ENCODE measurements around the gene TSHZ2.

The TSHZ2 gene

DNA sequence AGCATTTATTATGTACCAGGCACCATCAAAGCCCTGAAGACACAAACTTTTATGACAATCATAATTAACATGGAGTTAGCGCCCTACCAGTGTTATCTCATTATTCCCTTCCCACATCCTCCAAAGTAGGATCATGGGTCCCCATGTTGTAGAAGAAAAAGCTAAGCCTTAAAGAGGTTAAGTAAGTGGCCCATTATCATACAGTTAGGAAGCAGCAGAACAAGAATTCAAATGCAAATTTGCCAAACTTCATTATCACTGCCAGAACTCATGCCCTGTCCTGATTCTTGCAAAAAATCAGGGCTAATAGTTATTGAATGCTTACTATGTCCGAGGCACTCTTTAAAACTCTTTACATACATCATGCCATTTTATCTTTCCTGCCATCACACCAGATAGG lies 310.9 kb downstream of the TSHZ2 start:
- DNase-seq (ENCODE audit: low spot score) = no peak

DNA sequence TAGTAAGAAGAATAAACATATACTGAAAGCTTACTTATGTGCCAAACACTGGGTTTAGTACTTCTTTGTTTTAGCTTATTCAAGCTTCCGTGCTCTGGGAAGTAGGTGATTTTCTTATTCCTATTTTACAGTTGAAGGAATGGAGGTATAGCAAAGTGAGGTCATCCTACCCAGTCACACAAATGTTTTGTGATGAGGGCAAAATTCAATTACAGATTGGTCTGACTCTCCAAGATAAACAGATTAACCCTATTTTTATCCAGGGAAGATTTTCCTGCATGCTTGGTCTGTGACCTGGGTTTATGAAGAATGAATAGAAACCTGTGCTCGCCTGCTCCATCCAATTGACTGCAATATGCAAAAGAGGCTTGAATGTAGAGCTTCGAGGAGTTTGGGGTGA lies 311.4 kb downstream of the TSHZ2 start:
- no peak for DNase-seq (ENCODE audit: low spot score)

DNA sequence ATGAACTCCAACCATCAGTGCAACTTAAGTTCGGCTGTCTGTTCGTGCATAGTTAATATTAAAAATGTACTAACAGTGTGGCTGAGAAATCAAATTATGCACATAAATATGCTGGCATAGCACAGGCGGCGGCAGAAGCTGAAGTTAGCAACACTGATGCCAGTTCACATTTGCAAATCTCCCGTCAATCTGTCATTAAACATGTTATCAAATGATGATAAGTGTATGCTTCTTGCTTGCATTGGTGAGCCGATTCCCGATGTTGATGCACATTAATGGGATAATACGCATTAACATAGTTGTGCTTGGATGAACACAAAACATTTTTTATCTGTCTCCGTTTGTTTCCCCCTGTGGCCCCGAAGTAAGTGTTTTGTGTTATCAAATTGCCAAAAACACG lies 312.1 kb downstream of the TSHZ2 start:
- DNase-seq (ENCODE audit: low spot score) = no peak

DNA sequence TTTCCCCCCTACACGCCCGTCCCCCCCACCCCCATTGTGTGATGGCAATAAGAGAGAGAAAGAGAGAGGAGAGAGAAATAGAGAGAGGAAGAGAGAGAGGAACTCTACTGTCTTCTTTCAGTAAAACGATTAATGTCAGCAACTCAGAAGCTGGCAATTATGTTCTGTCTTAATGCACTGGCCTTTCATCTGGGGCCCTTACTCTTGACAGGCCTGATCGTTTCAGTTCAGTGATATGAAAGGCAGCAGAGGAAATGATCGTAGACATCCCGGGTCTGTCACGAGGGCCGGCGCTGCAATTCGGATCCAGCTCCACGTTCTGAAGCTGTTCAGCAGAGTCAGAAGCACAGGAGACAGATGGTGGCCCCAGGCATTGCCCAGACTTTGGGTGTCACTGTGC lies 312.5 kb downstream of the TSHZ2 start:
- no peak for DNase-seq (ENCODE audit: low spot score)

DNA sequence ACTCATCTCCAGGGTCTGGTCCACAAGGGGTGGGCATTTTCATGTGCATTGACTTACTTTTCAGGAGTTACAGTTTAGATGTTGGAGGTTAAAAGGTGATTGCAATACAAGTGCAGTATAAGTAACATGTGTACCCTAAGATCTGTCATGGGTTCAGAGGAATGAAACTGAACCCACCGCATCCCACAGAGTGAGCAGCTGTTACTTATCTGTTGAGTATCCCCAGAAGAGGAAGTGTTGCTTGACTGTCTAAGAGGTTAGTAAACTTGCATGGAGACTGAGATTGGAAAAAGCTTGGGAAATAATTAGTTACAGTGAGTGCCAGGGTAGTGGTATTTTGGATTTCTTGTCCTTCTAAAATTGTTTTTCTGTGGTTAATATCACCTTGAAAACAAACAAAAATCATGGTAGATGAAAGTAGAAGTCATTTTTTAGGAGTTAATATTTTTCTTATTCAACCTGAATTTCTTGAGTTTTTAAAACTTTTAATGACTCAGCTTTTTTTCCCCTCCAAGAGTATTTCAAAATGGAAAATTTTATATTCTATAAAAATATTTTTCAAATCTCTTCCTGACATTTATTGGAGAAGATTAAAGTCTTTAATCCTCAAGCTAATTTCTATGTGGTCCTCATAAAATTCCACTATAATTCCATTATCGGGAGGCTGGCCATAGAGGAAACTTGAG lies 315.3 kb downstream of the TSHZ2 start:
- DNase-seq (ENCODE audit: low spot score) = no peak

DNA sequence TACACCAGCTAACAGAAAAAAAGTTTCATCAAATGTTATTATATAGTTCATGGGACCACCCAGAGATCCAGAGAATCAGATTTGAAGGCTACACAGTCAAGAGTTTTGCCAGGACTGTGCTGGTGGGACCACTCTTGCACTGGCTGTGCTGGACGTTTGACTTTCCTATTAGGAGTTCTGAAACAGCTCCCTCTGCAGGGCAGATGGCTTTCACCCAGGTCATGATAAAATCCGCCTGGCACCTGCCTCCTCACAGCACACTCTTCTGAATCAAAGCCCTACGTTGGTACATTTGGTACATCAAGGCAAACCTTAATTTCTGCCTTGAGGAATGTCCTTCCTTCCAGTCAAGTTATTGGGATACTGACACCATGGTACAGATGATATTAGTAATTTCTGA lies 319.4 kb downstream of the TSHZ2 start:
- no peak for DNase-seq (ENCODE audit: low spot score)

DNA sequence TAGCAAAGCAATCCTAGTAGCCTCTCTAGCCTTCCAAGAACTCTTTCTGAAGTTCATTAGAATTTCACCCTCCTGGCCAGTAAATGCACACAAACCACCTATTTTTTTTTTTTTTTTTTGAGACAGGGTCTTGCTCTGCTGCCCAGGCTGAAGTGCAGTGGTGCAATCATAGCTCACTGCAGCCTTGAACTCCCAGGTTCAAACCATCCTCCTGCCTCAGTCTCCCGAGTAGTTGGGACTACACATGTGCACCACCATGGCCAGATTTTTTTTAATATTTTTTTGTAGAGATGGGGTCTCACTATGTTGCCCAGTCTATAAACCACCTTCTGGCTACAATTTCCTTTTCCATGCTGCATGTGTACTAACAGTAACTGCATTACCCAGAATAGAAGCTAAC lies 320.2 kb downstream of the TSHZ2 start:
- DNase-seq (ENCODE audit: low spot score) = no peak

DNA sequence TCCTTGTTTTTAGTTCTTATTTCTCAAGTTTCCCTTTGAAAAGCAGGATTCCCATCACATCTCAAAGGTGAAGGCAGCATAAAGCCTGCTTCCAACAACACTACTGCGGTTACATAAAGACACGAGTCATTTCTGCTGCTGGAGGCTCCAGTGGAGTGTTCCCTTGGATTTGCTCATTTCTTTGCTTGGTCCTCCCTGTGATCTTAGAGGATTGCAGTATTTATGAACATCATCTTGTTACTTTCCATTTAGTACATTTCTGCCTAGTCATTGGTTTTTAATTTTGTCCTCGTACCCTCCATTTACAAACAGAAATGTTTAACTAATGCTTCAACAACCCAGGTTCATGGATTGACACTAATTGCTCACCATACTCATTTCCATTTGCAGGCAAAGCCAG lies 322.6 kb downstream of the TSHZ2 start:
- no peak for DNase-seq (ENCODE audit: low spot score)

DNA sequence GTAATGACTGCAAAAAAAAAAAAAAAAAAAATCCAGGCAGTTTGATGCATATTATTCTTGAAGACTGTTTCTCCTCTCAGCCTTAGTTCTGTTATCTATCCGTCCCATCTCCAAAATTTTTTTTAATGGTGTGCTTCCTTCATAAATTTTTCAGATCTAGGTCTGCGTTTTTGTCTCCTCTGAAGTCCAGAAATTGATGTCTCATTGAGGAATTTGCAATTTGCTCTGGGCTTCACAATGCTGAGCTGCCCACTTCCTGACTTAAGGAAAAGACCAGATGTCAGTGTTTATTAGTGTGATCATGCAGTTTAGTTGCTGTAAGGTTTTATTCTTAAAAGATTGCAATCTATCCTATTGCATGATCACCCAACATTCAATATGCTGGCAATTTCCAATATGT lies 323.9 kb downstream of the TSHZ2 start:
- DNase-seq (ENCODE audit: low spot score) = no peak

DNA sequence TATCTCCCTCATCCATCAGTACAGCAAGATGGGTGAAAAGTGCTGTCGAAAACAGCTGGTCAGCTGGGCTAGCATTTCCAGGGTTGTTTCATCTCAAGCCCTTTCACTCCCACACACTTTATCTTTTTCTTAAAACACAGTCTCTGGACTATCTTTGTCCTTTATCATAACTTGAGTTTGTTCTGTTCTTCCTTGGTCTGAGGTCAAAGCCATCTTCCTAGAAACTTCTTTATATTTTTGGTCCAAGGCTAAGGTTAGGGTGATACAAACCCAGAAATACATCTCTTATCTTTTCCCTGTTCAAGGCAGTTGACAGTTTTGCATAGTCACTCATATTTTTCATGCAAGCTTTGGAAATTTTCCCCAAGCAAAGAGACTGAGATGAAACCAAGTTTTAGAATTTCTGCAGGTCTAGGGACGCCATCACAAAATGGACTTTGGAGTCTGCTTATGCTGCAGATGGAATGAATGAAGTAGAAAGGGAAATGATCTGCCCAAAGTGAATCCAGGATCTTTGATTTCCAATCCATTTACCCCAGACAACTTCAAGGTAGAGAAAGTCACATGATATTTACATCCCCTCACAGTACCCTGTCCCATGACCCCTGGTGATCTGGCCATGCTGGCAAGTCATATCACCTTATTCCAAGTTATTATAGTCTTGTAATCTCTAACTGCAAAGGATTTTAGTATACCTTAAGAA lies 324.4 kb downstream of the TSHZ2 start:
- DNase-seq (ENCODE audit: low spot score) = no peak

DNA sequence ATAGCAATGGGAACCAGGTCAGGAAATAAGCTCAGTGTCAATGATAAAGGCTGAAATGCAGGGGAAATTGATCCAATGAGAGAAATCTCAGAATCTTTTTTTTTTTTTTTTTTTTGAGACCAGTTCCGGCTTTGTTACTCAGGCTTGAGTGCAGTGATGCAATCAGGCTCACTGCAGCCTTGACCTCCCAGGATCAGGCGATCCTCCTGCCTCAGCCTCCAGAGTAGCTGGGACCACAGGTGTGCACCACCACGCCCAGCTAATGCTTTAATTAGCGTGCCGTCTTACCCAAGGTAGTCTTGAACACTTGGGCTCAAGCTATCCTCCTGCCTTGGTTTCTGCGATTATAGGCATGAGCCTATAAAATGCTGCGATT lies 325.0 kb downstream of the TSHZ2 start:
- no peak for DNase-seq (ENCODE audit: low spot score)

DNA sequence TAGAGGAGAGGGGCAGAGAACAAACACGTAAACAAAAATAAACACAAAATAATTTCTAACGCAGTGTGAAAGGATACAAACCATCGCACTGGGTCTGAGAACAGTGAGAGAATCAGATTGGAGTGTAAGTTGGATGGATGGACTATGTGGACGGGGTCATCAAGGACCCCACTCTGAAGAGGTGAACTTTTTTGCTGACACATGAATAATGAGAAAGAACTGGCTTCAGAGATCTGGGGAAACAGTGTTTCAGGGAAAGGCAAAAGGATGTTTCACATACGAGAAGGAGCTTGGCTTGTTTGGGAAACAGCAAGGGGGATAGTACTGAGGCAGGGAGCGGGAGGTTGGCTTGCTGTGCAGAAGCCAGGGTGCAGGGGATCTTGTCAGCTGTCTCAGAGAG lies 326.1 kb downstream of the TSHZ2 start:
- no peak for DNase-seq (ENCODE audit: low spot score)

DNA sequence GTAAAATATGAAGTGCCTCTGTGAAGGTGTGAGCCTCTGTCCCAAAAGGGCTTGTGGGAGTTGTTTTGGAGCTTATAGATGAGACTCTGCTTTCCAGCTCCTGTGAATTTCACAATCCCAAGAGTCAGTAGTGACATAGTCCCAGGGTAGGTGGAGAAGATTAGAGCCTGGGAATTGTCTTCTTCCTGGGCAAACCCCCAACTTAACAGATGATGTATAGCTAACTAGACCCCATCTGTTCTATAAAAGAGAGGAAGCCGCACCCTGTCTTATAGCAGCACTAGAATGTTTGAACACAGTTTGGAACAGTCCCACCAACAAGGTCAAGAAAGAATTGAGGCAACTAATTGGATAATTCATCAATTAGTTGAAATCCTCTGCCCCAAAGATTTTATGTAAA lies 326.8 kb downstream of the TSHZ2 start:
- DNase-seq (ENCODE audit: low spot score) = no peak

DNA sequence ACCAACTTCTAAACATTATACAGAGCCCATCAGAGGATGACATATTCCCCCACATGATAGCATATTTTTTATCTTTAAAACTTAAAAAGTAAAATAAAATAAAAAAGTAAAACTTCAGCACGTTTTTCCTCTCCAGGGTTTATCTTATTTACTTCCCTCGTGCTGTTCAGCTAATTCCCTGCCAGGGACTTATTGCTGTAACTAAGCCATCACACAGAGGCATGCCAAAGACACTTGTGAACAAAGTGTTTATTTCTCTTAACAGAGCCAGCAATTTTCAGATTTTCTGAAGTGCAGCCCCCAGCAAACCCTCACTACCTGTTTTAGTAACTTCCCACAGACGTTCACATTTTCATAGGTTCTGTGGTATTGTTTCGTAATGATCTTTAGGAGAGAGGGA lies 327.7 kb downstream of the TSHZ2 start:
- DNase-seq (ENCODE audit: low spot score) = no peak

DNA sequence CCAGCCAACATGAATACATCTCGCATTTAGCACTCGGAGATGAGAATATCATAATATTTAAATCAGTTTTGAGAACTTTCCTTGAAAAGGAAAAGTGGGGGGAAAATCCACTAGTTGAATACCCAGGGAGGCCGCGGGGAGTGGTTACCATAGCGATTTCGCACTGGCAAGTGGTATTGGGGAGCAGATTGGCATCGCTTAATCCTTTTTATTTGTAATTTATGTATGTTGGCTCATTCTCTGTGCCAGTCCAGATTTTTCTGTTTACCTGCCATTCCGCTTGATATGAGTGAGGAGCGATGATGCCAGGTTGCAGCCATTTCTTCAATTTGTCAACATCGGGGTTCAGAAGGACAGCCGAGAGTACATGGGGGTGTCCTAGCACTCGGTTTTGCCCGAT lies 329.7 kb downstream of the TSHZ2 start:
- DNase-seq (ENCODE audit: low spot score) = no peak

DNA sequence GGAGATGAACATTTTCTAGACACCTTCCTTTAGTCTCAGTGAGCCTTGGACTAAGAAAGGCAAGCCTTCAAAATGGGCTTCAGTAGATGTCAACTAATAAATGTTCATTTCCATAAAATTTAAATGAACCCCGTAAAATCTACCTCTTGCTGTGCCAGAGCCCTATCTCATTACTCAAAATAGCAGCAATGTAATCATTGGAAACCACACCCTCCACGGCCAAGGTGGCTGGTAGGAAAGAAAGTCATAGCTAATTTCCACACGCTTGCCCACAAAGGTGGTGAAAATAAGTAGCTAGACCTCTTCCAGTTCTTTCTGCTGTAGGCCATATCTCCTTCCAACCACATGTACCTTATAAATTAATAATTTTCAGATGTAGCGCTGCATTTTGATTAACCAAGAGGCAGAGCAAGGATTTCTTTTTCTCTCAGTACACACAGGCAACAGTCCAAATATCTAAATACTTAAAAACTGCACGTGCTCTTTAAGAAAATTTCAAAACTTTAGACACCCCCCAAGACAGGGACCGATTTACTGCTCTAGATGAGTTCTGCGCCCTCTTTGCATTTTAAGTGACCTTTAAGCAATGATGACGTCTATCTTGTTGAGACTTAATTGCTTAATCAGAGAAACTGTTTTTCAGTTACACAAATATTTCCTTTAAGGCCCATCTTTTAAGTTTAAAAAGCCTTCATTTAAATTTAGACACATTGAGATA lies 330.7 kb downstream of the TSHZ2 start:
- DNase-seq (ENCODE audit: low spot score) = no peak

DNA sequence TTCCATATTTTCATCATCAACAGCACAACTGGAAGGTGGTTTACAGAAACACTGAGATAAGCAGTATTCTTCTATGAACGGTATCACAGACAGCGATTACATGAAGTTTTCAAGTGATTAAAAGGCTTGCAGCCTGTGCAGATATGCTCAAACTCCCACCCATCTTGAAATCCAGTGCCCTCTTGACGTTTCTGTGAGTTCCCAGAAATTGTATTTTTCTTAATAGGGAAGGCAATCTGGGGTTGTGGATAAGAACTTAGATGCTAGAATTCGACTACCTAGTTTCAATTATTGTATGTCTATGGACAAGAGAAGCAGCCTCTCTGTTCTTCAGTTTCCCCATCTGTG lies 331.2 kb downstream of the TSHZ2 start:
- DNase-seq (ENCODE audit: low spot score) = no peak

DNA sequence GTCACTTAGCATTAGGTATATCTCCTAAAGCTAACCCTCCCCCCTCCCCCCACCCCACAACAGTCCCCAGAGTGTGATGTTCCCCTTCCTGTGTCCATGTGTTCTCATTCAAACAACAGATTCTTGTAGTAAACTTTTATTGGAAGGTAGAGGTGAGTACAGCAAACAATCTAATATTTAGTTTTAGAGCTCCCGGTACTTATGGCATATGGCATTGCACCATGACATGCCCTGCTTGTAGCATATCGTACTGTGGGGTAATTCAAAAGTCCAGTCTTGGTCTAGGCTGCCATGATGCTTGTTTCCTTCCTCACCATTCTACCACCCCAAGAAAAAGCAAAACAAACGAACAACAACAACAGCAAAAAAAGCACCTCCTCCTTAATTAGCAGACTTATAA lies 332.0 kb downstream of the TSHZ2 start:
- no peak for DNase-seq (ENCODE audit: low spot score)

DNA sequence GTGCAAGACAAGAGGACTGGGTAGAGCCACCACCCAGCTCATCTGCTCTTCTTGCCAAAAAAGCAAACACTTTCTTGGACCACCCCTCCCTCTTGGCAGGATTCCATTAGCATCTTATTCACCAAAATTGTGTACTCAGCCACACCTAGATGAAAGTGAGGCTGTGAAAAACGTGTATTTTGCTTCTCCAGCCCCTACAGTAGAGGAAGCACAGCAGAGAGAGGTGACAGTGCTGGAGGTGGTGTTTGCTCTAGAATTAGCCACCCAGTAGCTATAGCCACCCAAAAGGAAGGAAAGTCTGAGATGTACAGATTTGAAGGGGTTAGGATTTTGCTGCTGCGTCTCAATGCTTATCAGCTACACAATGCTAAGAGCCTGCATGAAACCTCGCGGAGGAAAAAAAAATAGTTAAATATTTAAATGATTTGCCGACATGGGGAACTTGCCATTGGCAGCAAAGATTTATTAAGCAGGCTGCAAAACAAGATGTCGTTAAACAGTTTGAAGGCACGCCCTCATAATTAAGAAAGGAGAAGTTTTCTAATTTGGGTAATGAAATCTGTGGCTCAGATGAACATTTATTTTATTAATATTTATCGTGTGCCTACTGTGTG lies 334.1 kb downstream of the TSHZ2 start:
- DNase-seq (ENCODE audit: low spot score) = no peak

DNA sequence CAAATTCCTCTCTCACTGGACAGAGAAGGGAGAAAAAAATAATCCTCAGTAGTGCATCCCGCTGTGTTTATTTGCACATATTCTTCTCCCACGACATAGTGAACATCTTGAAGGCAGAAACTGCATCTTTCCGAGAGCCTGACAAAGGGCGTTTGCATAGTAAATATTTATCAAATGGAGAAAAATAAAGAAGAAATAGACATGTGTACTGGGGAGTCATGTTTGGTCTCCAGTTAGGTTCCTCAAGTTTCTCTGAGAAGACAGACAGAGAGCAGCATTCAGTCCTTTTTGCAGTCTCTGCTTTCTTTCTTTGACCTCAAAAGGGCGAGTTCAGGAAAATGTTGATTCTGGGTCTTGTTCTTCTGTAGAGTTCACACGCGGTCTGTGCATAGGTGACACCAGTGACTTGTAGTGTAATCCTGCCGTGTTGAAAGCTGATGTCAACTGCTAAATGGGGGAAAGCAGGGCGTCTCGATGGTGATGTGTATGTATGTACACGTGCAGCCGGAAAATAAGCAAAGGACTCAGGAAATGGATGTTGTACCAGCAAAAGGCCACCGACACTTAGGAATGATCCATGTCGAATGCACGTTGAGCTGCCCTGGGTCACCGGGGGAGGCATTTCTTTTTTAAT lies 335.9 kb downstream of the TSHZ2 start:
- DNase-seq (ENCODE audit: low spot score) = no peak

DNA sequence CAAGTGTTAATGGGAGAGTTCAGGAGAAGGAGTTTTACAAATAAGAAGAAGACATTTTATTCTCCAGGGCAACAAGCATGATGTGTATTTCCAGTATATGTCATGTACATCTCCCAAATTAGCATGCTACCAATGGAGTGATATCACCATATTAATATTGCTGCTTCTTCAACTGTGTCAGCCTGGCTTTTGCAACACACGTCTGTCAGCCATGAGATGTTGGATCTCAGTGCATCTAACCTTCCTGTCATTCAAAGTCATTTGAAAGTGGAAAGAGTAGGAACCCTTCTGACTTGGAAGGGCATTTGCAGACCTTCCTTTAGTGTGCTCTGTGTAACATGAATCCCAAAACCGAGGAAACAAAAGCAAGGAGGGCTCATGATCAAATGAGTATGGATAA lies 337.4 kb downstream of the TSHZ2 start:
- DNase-seq (ENCODE audit: low spot score) = no peak

DNA sequence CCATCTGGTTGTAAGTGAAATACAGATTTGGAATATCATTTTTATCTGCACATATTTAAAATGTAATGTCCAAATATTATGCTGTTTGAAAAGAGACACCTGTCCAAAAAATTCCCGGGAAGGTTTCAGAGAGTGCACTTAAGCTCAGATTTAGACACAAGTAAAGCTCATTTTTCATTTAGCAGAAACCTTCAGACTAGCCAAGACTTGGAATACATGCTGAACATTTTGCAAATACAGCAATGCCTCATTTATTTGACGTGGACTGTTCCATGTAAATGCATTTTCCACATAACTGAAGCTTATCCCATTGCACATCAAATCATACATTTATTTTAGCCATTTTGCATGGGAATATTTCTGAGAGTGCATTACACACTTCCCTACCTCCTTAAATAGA lies 340.8 kb downstream of the TSHZ2 start:
- no peak for DNase-seq (ENCODE audit: low spot score)
